ENCODE results near the gene TRAM2. TPM values are rescaled to one million over a fixed set of nuclear protein-coding genes. Genes with fewer than 3 reads are reported as not detected.

TRAM2 gene, protein sequence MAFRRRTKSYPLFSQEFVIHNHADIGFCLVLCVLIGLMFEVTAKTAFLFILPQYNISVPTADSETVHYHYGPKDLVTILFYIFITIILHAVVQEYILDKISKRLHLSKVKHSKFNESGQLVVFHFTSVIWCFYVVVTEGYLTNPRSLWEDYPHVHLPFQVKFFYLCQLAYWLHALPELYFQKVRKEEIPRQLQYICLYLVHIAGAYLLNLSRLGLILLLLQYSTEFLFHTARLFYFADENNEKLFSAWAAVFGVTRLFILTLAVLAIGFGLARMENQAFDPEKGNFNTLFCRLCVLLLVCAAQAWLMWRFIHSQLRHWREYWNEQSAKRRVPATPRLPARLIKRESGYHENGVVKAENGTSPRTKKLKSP
- 159 to 178 TPM (median 159 TPM) in 3 replicates for total RNA-seq
- long read RNA-seq, full-length matches to known transcripts: 42 of 107 reads
- long read RNA-seq, partial matches to known transcripts: 53 of 107 reads
- long read RNA-seq, other reads (novel, unspliced or antisense): 12 of 107 reads

DNA sequence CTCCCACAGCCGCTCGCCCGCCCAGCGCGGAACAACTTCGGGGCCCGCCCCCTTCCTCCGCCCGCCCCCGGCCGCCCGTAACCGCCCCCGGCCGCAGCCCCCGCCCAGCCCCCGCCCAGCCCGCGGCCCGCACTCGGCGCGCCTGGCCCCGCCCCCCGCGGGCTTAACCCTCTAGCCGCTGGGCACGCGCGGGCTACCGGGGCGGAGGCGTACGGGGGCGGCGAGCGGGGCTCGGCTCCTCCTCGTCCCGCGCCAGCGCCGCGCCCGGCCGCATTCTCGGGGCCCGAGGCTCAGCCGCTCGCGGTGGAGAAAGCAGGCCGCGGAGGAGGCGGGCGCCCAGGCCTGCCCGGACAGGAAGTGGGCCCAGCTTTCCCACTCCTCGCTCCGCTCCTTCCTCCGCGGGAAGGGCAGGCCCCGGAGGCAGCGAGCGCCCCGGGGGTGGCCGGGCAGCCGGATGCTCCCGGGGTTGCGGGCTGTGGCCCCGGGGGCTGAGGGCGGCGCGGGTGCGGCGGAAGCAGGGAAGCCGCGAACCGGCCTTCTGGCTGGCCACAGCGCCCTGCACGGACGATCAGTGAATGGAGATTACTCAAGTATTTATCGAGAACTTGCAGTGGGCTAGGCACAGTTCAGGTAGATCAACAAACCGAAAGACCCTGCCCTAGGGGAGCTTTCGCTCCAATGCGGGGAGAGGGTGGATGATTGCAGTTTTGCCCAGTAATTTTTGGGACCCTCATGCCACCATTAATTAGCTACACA, at the start of gene TRAM2:
TRAM2 (minus strand) TSS at position 39 of the 756 bp plus-strand sequence. CDS start 145 bp downstream, outside the sequence.
- TF ChIP-seq, protein P1, sequence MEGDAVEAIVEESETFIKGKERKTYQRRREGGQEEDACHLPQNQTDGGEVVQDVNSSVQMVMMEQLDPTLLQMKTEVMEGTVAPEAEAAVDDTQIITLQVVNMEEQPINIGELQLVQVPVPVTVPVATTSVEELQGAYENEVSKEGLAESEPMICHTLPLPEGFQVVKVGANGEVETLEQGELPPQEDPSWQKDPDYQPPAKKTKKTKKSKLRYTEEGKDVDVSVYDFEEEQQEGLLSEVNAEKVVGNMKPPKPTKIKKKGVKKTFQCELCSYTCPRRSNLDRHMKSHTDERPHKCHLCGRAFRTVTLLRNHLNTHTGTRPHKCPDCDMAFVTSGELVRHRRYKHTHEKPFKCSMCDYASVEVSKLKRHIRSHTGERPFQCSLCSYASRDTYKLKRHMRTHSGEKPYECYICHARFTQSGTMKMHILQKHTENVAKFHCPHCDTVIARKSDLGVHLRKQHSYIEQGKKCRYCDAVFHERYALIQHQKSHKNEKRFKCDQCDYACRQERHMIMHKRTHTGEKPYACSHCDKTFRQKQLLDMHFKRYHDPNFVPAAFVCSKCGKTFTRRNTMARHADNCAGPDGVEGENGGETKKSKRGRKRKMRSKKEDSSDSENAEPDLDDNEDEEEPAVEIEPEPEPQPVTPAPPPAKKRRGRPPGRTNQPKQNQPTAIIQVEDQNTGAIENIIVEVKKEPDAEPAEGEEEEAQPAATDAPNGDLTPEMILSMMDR (IDR thresholded peaks at IDR 0.05): peak; percentile 56
- no peaks in the 10 kb centered on the region for H3K9me3 Mint-ChIP-seq (ENCODE audit: low read depth)
- H3K36me3 Mint-ChIP-seq (ENCODE audit: low read depth): peaks cover 11% of the 10 kb centered on the region
- peak within 1 kb of the TSS; percentile 96 for H3K27ac Mint-ChIP-seq (ENCODE audit: unreplicated experiment)
- H3K4me1 Mint-ChIP-seq (ENCODE audit: low read depth): peaks cover 38% of the 10 kb centered on the region
- no peaks in the 10 kb centered on the region for H3K27me3 Mint-ChIP-seq (ENCODE audit: low read depth)
- peak within 1 kb of the TSS; percentile 98 for H3K4me3 Mint-ChIP-seq (ENCODE audit: unreplicated experiment)
- DNase-seq (ENCODE audit: low spot score): no peak

DNA sequence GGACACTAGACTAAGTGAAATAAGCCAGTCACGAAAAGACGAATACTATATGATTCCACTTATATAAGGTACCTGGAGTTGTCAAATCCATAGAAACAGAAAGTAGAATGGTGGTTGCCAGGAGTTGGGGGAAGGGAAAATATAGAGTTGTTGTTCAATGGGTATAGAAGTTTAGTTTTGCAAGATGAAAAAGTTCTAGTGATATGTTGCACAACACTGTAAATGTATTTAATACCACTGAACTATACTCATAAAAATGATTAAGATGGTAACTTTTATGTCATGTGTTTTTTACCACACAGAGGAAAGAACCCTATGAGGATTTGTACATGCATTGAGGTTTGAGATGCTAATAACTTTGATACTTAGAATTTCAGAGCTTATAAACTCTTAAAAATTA, 46.0 kb upstream of the TRAM2 start:
- no peak for DNase-seq (ENCODE audit: low spot score)
- Mint-ChIP-seq H3K36me3 (ENCODE audit: low read depth) (no peaks in the 10 kb centered on the region), H3K27me3 (ENCODE audit: low read depth) (no peaks in the 10 kb centered on the region), H3K4me1 (ENCODE audit: low read depth) (peaks cover 6% of the 10 kb centered on the region), H3K27ac (ENCODE audit: unreplicated experiment) (no peak overlapping the region), H3K9me3 (ENCODE audit: low read depth) (no peaks in the 10 kb centered on the region), H3K4me3 (ENCODE audit: unreplicated experiment) (no peak overlapping the region)
- TF ChIP-seq, protein P1 (IDR thresholded peaks at IDR 0.05): no peak

DNA sequence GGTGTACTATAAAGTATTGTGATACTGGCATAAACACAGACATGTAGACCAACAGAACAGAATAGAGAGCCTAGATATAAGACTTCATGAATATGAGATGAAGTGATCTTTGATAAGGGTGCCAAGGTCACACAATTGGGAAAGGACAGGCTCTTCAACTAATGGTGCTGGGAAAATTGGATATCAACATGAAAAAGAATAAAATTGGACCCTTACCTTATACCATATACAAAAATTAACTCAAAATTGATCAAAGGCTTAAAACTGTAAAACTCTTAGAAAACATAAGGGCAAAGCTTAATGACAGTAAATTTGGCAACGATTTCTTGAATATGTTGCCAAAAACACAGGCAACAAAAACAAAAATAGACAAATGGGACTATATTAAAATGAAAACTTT, 44.8 kb upstream of the TRAM2 start:
- TF ChIP-seq, protein P1 (IDR thresholded peaks at IDR 0.05): no peak
- no peak overlapping the region for H3K27ac Mint-ChIP-seq (ENCODE audit: unreplicated experiment)
- H3K9me3 Mint-ChIP-seq (ENCODE audit: low read depth): no peaks in the 10 kb centered on the region
- no peak for DNase-seq (ENCODE audit: low spot score)
- no peaks in the 10 kb centered on the region for H3K27me3 Mint-ChIP-seq (ENCODE audit: low read depth)
- no peaks in the 10 kb centered on the region for H3K36me3 Mint-ChIP-seq (ENCODE audit: low read depth)
- H3K4me3 Mint-ChIP-seq (ENCODE audit: unreplicated experiment): no peak overlapping the region
- H3K4me1 Mint-ChIP-seq (ENCODE audit: low read depth): peaks cover 17% of the 10 kb centered on the region

DNA sequence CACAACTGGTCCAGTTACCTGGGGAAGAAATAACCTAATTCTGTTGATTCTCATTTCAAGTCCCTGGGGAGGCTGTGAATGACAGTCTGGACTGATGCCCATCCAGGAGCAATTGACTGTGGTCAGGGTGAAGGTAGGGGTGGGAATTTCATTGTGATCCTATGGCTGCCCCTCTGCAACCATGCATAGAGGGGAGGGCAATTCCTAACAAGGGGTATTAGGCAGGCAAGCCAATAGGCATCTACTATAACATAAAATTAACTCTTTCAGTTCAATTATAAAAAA, 44.0 kb upstream of the TRAM2 start:
- no peaks in the 10 kb centered on the region for H3K36me3 Mint-ChIP-seq (ENCODE audit: low read depth)
- no peaks in the 10 kb centered on the region for H3K27me3 Mint-ChIP-seq (ENCODE audit: low read depth)
- H3K4me1 Mint-ChIP-seq (ENCODE audit: low read depth): peaks cover 25% of the 10 kb centered on the region
- no peaks in the 10 kb centered on the region for H3K9me3 Mint-ChIP-seq (ENCODE audit: low read depth)
- no peak overlapping the region for H3K4me3 Mint-ChIP-seq (ENCODE audit: unreplicated experiment)
- no peak overlapping the region for H3K27ac Mint-ChIP-seq (ENCODE audit: unreplicated experiment)
- TF ChIP-seq, protein P1 (IDR thresholded peaks at IDR 0.05): no peak
- no peak for DNase-seq (ENCODE audit: low spot score)

DNA sequence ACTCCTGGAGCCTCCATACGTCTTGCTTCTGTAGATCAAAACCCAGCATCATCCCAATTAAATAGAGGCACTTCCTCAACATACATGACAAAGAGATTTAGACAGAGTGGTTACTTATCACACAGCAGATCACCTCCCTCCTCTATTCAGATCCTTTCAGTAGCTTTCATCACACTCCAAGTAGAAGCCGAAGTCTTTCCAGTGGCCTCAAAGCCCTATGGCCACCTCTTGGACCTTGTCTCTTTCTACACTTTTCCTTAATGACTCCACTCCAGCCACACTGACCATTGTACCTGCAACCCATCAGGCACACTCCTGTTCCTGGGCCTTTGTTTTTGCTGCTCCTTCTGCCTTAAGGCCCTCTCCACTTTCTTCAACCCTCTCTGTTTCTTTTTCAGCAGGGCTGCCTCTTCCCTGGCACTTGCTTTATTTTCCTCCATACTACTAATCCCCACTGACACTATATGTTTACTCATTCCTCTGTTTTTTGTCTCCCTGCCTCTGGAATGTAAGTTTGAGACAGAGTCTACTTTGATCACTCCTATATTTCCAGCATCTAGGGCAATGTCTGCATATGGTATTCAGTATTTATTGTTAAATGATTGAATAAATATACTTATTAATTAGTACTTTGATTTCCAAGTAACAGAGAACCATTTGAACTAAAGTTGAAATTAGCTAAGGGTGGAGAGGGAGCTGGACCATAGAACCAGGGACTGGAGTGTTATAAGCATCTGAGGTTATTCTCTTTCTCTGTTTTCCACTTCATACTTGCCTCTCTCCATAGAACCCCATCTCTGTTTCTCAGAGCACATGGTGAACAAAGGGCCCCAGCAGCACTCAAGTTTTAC, 43.4 kb upstream of the TRAM2 start:
- no peaks in the 10 kb centered on the region for H3K36me3 Mint-ChIP-seq (ENCODE audit: low read depth)
- no peaks in the 10 kb centered on the region for H3K27me3 Mint-ChIP-seq (ENCODE audit: low read depth)
- no peaks in the 10 kb centered on the region for H3K9me3 Mint-ChIP-seq (ENCODE audit: low read depth)
- peaks cover 28% of the 10 kb centered on the region for H3K4me1 Mint-ChIP-seq (ENCODE audit: low read depth)
- TF ChIP-seq, protein P1 (IDR thresholded peaks at IDR 0.05): no peak
- DNase-seq (ENCODE audit: low spot score): no peak
- H3K27ac Mint-ChIP-seq (ENCODE audit: unreplicated experiment): peak overlapping the region; percentile 4
- H3K4me3 Mint-ChIP-seq (ENCODE audit: unreplicated experiment): no peak overlapping the region
